CD4-positive, alpha-beta T cell (primary cell): ENCODE results near the gene RAB14. TPM values are rescaled to one million over a fixed set of nuclear protein-coding genes. Genes with fewer than 3 reads are reported as not detected.

Experiments
- ATAC-seq: fragments of 200-7000 bp; cut with Tn5 transposase; one replicate; pipeline ENCODE4 v1.10.0; 2022; ENCODE audit warnings: mild to moderate bottlenecking; ENCODE audit not compliant: poor library complexity
- CTCF ChIA-PET: fragments of 350-600 bp; sonication (Branson Sonifier 250); formaldehyde crosslinking; loops from one replicate; lab custom pipeline; 2021; ENCODE audit warnings: antibody characterized with exemption, inconsistent platforms; lab: Charles Lee
- POLR2A ChIA-PET: fragments of 350-600 bp; sonication (Branson Sonifier 250); formaldehyde crosslinking; loops from one replicate; lab custom pipeline; 2021; ENCODE audit warnings: antibody characterized with exemption, inconsistent platforms; lab: Charles Lee
- DNase-seq, 14 experiments: peaks; one replicate each; pipeline ENCODE4 v3.0.0-alpha.2; 2013 to 2020; ENCODE audit warnings: mixed read lengths in 2 of 14
- H3K27ac ChIP-seq, 2 donors: one replicate each; pipeline versions ENCODE4 v1.5.1 to v1.7.0; 2013; ENCODE audit warnings: low read length in 2 of 2, low read depth in 1 of 2, mild to moderate bottlenecking in 1 of 2
- H3K27me3 ChIP-seq, 2 experiments: 1 replicate in 1 of 2; 2 replicates in 1 of 2; pipeline versions ENCODE4 v1.6.1 to v1.7.0; 2013; ENCODE audit warnings: low read length in 2 of 2, control low read depth in 1 of 2, mild to moderate bottlenecking in 1 of 2, moderate library complexity in 1 of 2; ENCODE audit not compliant: insufficient read depth in 2 of 2, control insufficient read depth in 1 of 2
- H3K36me3 ChIP-seq: one replicate; pipeline ENCODE4 v1.6.1; 2013; ENCODE audit warnings: low read length, control low read depth; ENCODE audit not compliant: insufficient read depth
- H3K4me1 ChIP-seq: one replicate; pipeline ENCODE4 v1.6.1; 2013; ENCODE audit warnings: low read length, control low read depth; ENCODE audit not compliant: insufficient read depth
- H3K4me3 ChIP-seq: one replicate; pipeline ENCODE4 v1.5.1; 2013; ENCODE audit warnings: mild to moderate bottlenecking, low read length, moderate library complexity
- H3K9me3 ChIP-seq, 2 experiments: 1 replicate in 1 of 2; 2 replicates in 1 of 2; pipeline versions ENCODE4 v1.6.1 to v1.7.0; 2013; ENCODE audit warnings: low read length in 2 of 2, mild to moderate bottlenecking in 2 of 2, control low read depth in 1 of 2, moderate library complexity in 1 of 2; ENCODE audit not compliant: control insufficient read depth in 1 of 2, insufficient read depth in 1 of 2
- H3K27ac Mint-ChIP-seq: one replicate; pipeline ENCODE4 v1.8.0; 2020; ENCODE audit warnings: mixed read lengths
- H3K27me3 Mint-ChIP-seq: one replicate; pipeline ENCODE4 v1.8.0; 2021; ENCODE audit warnings: mixed read lengths
- H3K36me3 Mint-ChIP-seq: one replicate; pipeline ENCODE4 v1.8.0; 2021; ENCODE audit warnings: low read depth, mixed read lengths
- H3K4me1 Mint-ChIP-seq: one replicate; pipeline ENCODE4 v1.8.0; 2021; ENCODE audit warnings: low read depth, mixed read lengths
- H3K4me3 Mint-ChIP-seq: one replicate; pipeline ENCODE4 v1.8.0; 2020; ENCODE audit warnings: mild to moderate bottlenecking, mixed read lengths
- H3K9me3 Mint-ChIP-seq: one replicate; pipeline ENCODE4 v1.8.0; 2020; ENCODE audit warnings: mixed read lengths
- intact Hi-C, 2 experiments: fragments of 100-400 bp; cut with DNase I in 1 of 2; cut with micrococcal nuclease in 1 of 2; formaldehyde crosslinking; loops; one replicate each; pipeline versions ENCODE4 v1.15.1 to v1.9.0; 2023 to 2025; cut with DNase I, micrococcal nuclease
- total RNA-seq, 174 experiments: library from RNA in 2 of 174; stranded (reverse) in 2 of 174; gene quantifications; one replicate each; pipeline ENCODE4 v1.2.3 and lab custom pipeline; 2021 to 2026
- TF ChIP-seq, protein P1 (sequence below): fragments of 200-600 bp; IDR thresholded peaks from one replicate; pipeline ENCODE4 v1.8.0; 2022; ENCODE audit warnings: antibody characterized with exemption, mild to moderate bottlenecking

Gene RAB14
- total RNA-seq, 2 experiments from 2014 or later = 57.4 to 58.2 TPM

DNA sequence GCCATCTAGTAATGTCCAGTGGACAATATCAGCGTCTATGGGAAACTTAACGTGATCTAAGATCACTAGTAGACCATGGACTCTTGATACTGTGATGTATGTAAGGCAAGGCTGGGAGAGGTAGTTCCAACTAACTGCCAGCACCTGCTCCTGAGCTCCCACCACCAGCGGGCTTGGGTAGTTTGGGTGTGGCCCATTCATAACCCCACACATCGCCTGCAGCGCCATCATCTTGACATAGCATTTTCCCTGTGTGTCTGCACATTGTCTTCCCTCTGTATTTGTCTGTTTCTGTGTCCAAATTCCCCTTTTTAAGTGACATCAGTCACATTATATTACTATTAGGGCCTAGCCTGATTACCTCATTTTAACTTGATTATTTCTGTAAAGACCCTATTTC lies 38.2 kb upstream of the RAB14 start:
- no peaks in the 10 kb centered on the region for H3K9me3 Mint-ChIP-seq
- TF ChIP-seq, protein P1, sequence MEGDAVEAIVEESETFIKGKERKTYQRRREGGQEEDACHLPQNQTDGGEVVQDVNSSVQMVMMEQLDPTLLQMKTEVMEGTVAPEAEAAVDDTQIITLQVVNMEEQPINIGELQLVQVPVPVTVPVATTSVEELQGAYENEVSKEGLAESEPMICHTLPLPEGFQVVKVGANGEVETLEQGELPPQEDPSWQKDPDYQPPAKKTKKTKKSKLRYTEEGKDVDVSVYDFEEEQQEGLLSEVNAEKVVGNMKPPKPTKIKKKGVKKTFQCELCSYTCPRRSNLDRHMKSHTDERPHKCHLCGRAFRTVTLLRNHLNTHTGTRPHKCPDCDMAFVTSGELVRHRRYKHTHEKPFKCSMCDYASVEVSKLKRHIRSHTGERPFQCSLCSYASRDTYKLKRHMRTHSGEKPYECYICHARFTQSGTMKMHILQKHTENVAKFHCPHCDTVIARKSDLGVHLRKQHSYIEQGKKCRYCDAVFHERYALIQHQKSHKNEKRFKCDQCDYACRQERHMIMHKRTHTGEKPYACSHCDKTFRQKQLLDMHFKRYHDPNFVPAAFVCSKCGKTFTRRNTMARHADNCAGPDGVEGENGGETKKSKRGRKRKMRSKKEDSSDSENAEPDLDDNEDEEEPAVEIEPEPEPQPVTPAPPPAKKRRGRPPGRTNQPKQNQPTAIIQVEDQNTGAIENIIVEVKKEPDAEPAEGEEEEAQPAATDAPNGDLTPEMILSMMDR = no peak
- H3K36me3 Mint-ChIP-seq = no peaks in the 10 kb centered on the region
- ChIA-PET CTCF (no interaction called here), POLR2A (interaction anchor here (1.0 kb wide), 1 partner anchor 26 kb away, joined by 3 read pairs; no protein-coding TSS in a partner anchor)
- H3K4me1 Mint-ChIP-seq = no peaks in the 10 kb centered on the region
- no peak overlapping the region for H3K27ac Mint-ChIP-seq
- Histone ChIP-seq H3K4me1 (no peaks in the 10 kb centered on the region), H3K36me3 (no peaks in the 10 kb centered on the region), H3K27me3 (no peaks in the 10 kb centered on the region), H3K9me3 (peaks cover 4 to 8% of the 10 kb centered on the region in 2 experiments), H3K4me3 (no peak overlapping the region), H3K27ac (no peak overlapping the region)
- no peak overlapping the region for H3K4me3 Mint-ChIP-seq
- ATAC-seq = no peak
- intact Hi-C loops = no loop called here
- DNase-seq = no peak
- no peaks in the 10 kb centered on the region for H3K27me3 Mint-ChIP-seq

DNA sequence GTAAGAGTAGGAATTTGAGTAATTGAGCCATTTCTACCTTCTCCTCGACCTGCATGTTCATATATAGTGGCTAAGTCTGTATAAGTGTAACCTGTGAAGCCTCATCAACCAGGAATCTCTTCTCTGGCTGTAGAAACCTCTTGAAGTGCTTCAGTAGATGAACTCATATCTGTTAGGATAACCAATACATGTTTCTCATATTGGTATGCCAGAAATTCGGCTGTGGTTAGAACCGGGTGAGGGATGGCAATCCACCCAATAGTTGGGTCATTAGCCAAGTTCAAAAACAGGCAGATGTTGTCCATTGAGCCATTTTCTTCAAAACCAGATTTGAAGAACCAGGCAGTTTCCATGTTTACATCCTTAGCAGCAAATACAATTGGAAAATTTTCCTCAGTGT lies 37.4 kb upstream of the RAB14 start:
- H3K36me3 Mint-ChIP-seq = no peaks in the 10 kb centered on the region
- H3K4me1 ChIP-seq = no peaks in the 10 kb centered on the region
- DNase-seq (no peak), ATAC-seq (no peak)
- H3K36me3 ChIP-seq = no peaks in the 10 kb centered on the region
- CTCF ChIA-PET = no interaction called here
- TF ChIP-seq, protein P1 = no peak
- no peaks in the 10 kb centered on the region for H3K4me1 Mint-ChIP-seq
- no peaks in the 10 kb centered on the region for H3K9me3 Mint-ChIP-seq
- H3K4me3 ChIP-seq = no peak overlapping the region
- intact Hi-C loops = no loop called here
- no peaks in the 10 kb centered on the region for H3K27me3 ChIP-seq
- no peak overlapping the region for H3K27ac ChIP-seq
- H3K9me3 ChIP-seq = peaks cover 3 to 4% of the 10 kb centered on the region in 2 experiments
- H3K27me3 Mint-ChIP-seq = no peaks in the 10 kb centered on the region
- POLR2A ChIA-PET = interaction anchor here (1.0 kb wide), 1 partner anchor 26 kb away, joined by 3 read pairs; no protein-coding TSS in a partner anchor
- no peak overlapping the region for H3K27ac Mint-ChIP-seq
- no peak overlapping the region for H3K4me3 Mint-ChIP-seq

DNA sequence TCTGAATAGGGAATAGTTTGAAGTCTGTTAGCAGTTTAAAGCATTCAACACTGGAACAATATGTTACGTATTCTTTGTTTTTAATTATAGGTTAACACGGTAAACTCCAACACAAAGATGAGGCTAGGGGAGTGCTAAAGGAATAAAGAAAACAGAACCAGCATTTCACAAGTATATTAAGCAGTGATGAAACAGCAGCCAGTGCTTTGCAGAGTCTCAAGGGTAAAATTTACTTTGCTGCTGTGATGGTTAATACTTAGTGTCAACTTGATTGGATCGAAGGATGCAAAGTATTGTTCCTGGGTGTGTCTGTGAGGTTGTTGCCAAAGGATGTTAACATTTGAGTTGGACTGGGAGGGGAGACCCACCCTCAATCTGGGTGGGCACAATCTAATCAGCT lies 36.2 kb upstream of the RAB14 start:
- H3K27me3 ChIP-seq = no peaks in the 10 kb centered on the region
- no peak for ATAC-seq
- no peak overlapping the region for H3K27ac Mint-ChIP-seq
- no peak overlapping the region for H3K4me3 Mint-ChIP-seq
- intact Hi-C loops = no loop called here
- no peaks in the 10 kb centered on the region for H3K4me1 Mint-ChIP-seq
- H3K36me3 ChIP-seq = no peaks in the 10 kb centered on the region
- no peak for DNase-seq
- ChIA-PET CTCF (no interaction called here), POLR2A (no interaction called here)
- no peak overlapping the region for H3K4me3 ChIP-seq
- no peaks in the 10 kb centered on the region for H3K27me3 Mint-ChIP-seq
- no peaks in the 10 kb centered on the region for H3K4me1 ChIP-seq
- TF ChIP-seq, protein P1 = no peak
- no peaks in the 10 kb centered on the region for H3K9me3 ChIP-seq
- no peaks in the 10 kb centered on the region for H3K9me3 Mint-ChIP-seq
- H3K36me3 Mint-ChIP-seq = no peaks in the 10 kb centered on the region
- H3K27ac ChIP-seq = no peak overlapping the region
